Panc1 (cell line): Measurements from ENCODE around the gene MITF. TPM values are rescaled to one million over a fixed set of nuclear protein-coding genes. Genes with fewer than 3 reads are reported as not detected.
A peak's percentile ranks its signal among the peaks of the same experiment; 100 is the strongest.

ENCODE experiments used
- ATAC-seq: fragments of 200-7000 bp; cut with Tn5 transposase; 2 replicates; pipeline ENCODE4 v1.9.1; 2020; ENCODE audit warnings: mild to moderate bottlenecking, moderate library complexity
- BruUV-seq: library from RNA; stranded (reverse); fragments of 400-500 nt; replicated peaks from 2 replicates; lab custom pipeline; 2021; lab: Mats Ljungman, UMichigan
- CTCF ChIA-PET: fragments of 300-600 bp; sonication (Branson Sonifier 250); formaldehyde crosslinking; loops from one replicate; lab custom pipeline; 2022; ENCODE audit warnings: antibody characterized with exemption; lab: Charles Lee
- POLR2A ChIA-PET: fragments of 300-600 bp; sonication (Branson Sonifier 250); formaldehyde crosslinking; loops from one replicate; lab custom pipeline; 2022; ENCODE audit warnings: antibody characterized with exemption; lab: Charles Lee
- DNase-seq: peaks from one replicate; pipeline ENCODE4 v3.0.0-alpha.2; 2010; ENCODE audit warnings: low read depth, low spot score
- H3K27ac ChIP-seq: 2 replicates; pipeline ENCODE4 v1.5.1; 2011; ENCODE audit warnings: mild to moderate bottlenecking, low read length, inconsistent platforms
- H3K27me3 ChIP-seq: fragments of 200-500 bp; sonication (Bioruptor generic); 2 replicates; pipeline ENCODE4 v1.6.0; 2014; ENCODE audit warnings: low read length, inconsistent platforms; ENCODE audit not compliant: control insufficient read depth, insufficient read depth
- H3K36me3 ChIP-seq: fragments of 200-500 bp; sonication (Bioruptor generic); 2 replicates; pipeline ENCODE4 v1.5.1; 2014; ENCODE audit warnings: inconsistent platforms, mild to moderate bottlenecking, low read length, moderate library complexity; ENCODE audit not compliant: control insufficient read depth, insufficient read depth
- H3K4me1 ChIP-seq: 2 replicates; pipeline ENCODE4 v1.5.1; 2011; ENCODE audit warnings: inconsistent platforms, mild to moderate bottlenecking, low read length, moderate library complexity; ENCODE audit not compliant: control insufficient read depth, insufficient read depth
- H3K4me3 ChIP-seq, 2 experiments: 2 replicates each; pipeline ENCODE4 v1.5.1; 2011 to 2012; ENCODE audit warnings: low read depth in 2 of 2, low read length in 2 of 2, mild to moderate bottlenecking in 2 of 2, inconsistent platforms in 1 of 2, moderate library complexity in 1 of 2
- H3K9me3 ChIP-seq: fragments of 200-500 bp; sonication (Bioruptor generic); 2 replicates; pipeline ENCODE4 v1.5.1; 2014; ENCODE audit warnings: low read depth, mild to moderate bottlenecking, inconsistent platforms, low read length, moderate library complexity; ENCODE audit not compliant: control insufficient read depth, insufficient read depth
- CTCF ChIP-seq: fragments of 450-650 bp; IDR thresholded peaks from 2 replicates; pipeline ENCODE4 v1.5.1; 2017; ENCODE audit warnings: mild to moderate bottlenecking
- POLR2AphosphoS5 ChIP-seq: IDR thresholded peaks from 2 replicates; pipeline ENCODE4 v1.6.1; 2012; ENCODE audit warnings: mild to moderate bottlenecking, low read depth, low read length, moderate library complexity
- REST ChIP-seq, 2 experiments: IDR thresholded peaks; 2 replicates each; pipeline ENCODE4 v1.6.1; 2011 to 2012; ENCODE audit warnings: low read depth in 2 of 2, control low read depth in 1 of 2, low read length in 1 of 2, mild to moderate bottlenecking in 1 of 2, moderate library complexity in 1 of 2; ENCODE audit not compliant: insufficient read depth in 1 of 2
- SIN3A ChIP-seq: IDR thresholded peaks from 2 replicates; pipeline ENCODE4 v1.6.1; 2012; ENCODE audit warnings: low read depth, mild to moderate bottlenecking, low read length, moderate library complexity, borderline replicate concordance; ENCODE audit not compliant: insufficient read depth
- TCF7L2 ChIP-seq: IDR thresholded peaks from 2 replicates; pipeline ENCODE4 v1.6.1; 2011; ENCODE audit warnings: mild to moderate bottlenecking, low read depth, low read length, inconsistent platforms
- in situ Hi-C: cut with HindIII; loops from 2 replicates; pipeline ENCODE4 v1.10.0; 2016; ENCODE audit warnings: low sequenced_read_pairs, low pct_unique_long_range_greater_than_20kb
- intact Hi-C: fragments of 100-400 bp; cut with micrococcal nuclease; formaldehyde crosslinking; loops from one replicate; pipeline ENCODE4 v1.10.0; 2022; ENCODE audit not compliant: unreplicated experiment
- total RNA-seq: library from RNA; stranded (reverse); gene quantifications from one replicate; pipeline ENCODE4 v1.2.1, GENCODE V29; 2021; ENCODE audit not compliant: unreplicated experiment

Gene MITF
- total RNA-seq, 1 experiment from 2014 or later = 10.8 TPM

DNA sequence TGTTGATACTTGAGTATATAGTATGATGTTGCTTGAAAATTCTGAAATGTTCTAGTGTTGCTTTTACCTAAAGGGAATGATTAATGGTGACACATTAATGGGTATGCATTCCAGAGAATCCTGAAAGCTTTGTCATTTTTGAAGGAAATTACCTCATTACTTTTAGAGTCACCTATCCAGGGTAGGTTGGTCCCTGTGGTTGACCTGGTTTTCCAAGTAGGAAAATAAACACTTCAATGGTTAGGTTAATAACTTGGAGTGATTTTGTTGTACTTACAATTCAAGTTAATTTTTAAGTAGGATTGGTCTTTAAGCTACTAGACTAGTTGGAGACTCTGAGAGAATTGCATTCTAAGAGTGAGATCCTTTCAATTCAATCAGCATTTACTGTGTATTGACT is 31.0 kb downstream of the MITF start:
- no peak overlapping the region for H3K4me3 ChIP-seq
- POLR2A ChIA-PET = no interaction called here
- H3K4me1 ChIP-seq = peaks cover 22% of the 10 kb centered on the region
- H3K9me3 ChIP-seq = no peaks in the 10 kb centered on the region
- CTCF ChIA-PET = no interaction called here
- no TSS peak for BruUV-seq
- in situ Hi-C loops (no loop called here), intact Hi-C loops (no loop called here)
- ATAC-seq = peak; percentile 79
- TF ChIP-seq REST (IDR thresholded peaks at IDR 0.05; ENCODE audit: insufficient read depth in 1 of 2, low read depth in 2 of 2, low read length in 1 of 2) = no peak
- no peak for TF ChIP-seq SIN3A
- no peak for TF ChIP-seq TCF7L2
- no peak for TF ChIP-seq CTCF
- TF ChIP-seq POLR2AphosphoS5 = no peak
- no peaks in the 10 kb centered on the region for H3K27me3 ChIP-seq
- no peaks in the 10 kb centered on the region for H3K36me3 ChIP-seq
- peak; percentile 88 for DNase-seq
- peak overlapping the region; percentile 54 for H3K27ac ChIP-seq

- Histone ChIP-seq H3K9me3 (no peaks in the 10 kb centered on the region), H3K27ac (peak overlapping the region; percentile 48), H3K4me1 (peaks cover 18% of the 10 kb centered on the region), H3K4me3 (no peak overlapping the region), H3K36me3 (no peaks in the 10 kb centered on the region), H3K27me3 (no peaks in the 10 kb centered on the region)
- peak; percentile 82 for DNase-seq
- no TSS peak for BruUV-seq
- POLR2A ChIA-PET = no interaction called here
- in situ Hi-C loops = no loop called here
- CTCF ChIA-PET = no interaction called here
- no peak for TF ChIP-seq TCF7L2
- no peak for TF ChIP-seq CTCF
- TF ChIP-seq SIN3A = no peak
- no peak for TF ChIP-seq POLR2AphosphoS5
- no peak for TF ChIP-seq REST (IDR thresholded peaks at IDR 0.05; ENCODE audit: insufficient read depth in 1 of 2, low read depth in 2 of 2, low read length in 1 of 2)
- intact Hi-C loops = no loop called here
- ATAC-seq = no peak; the same call in 1 of the 2 replicates
Observed at GRCh38 chr3:69770976-69771634, 31.8 kb downstream of the MITF start.
